ENCODE results near the gene AKAP12. TPM values are rescaled to one million over a fixed set of nuclear protein-coding genes. Genes with fewer than 3 reads are reported as not detected.
"Not testable (repeated sequence)": the region's sequence is repeated elsewhere in the genome, so short reads cannot be mapped to it uniquely, and the experiment has no call there.

Gene AKAP12
- total RNA-seq, 2 donors from 2014 or later: 0.18 to 0.20 TPM

DNA sequence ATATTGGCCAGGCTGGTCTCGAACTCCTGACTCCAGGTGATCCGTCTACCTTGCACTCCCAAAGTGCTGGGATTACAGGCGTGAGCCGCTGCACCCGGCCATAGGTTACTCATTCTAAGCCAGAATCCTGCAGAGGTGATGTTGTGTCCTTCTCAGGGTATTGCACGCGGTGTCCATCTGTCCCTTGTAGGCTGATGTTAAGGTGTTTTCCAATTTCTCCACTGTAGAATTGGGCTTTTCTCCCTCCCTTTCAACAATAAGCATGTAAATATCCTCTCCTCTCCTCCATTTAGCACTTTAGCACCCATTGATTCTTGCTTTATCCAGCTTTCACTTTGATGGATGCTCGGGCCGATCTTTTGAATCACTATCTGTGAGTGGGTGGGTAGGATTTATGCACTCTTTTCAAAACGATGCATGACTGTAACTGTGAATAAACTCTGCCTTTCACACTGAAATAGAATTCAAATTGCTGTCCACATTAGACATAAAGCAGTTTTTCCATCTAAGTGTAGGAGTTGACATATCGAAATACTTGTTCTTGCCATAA, 99.0 kb downstream of the AKAP12 start:
- Mint-ChIP-seq H3K27me3 (peaks cover 14% of the 10 kb centered on the region), H3K4me1 (peaks cover 6% of the 10 kb centered on the region), H3K4me3 (no peak overlapping the region), H3K36me3 (ENCODE audit: low read depth) (no peaks in the 10 kb centered on the region), H3K27ac (no peak overlapping the region)
- DNase-seq (no peak), ATAC-seq (no peak)
- H3K9me3 ChIP-seq (ENCODE audit: control insufficient read depth, low read length, poor library complexity, severe bottlenecking): no peaks in the 10 kb centered on the region

DNA sequence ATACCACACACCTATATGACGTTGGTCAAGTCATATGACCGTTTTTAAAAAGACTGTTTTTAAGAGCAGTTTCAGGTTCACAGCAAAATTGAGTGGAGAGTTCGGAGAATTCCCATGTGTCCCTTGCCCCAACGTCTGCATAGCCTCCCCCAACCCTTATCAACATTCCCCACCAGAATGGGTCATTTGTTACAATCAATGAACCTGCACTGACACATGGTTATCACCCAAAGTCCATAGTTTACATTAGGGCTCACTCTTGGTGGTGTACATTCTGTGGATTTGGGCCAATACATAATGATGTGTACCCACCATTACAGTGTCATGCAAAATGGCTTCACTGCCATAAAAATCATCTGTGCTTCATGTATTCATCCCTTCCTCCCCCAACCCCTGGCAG, 99.6 kb downstream of the AKAP12 start:
- Mint-ChIP-seq H3K4me1 (peaks cover 6% of the 10 kb centered on the region), H3K27me3 (peaks cover 11% of the 10 kb centered on the region), H3K36me3 (ENCODE audit: low read depth) (no peaks in the 10 kb centered on the region), H3K4me3 (no peak overlapping the region), H3K27ac (no peak overlapping the region)
- ATAC-seq: no peak
- H3K9me3 ChIP-seq (ENCODE audit: control insufficient read depth, low read length, poor library complexity, severe bottlenecking): no peaks in the 10 kb centered on the region
- no peak for DNase-seq

DNA sequence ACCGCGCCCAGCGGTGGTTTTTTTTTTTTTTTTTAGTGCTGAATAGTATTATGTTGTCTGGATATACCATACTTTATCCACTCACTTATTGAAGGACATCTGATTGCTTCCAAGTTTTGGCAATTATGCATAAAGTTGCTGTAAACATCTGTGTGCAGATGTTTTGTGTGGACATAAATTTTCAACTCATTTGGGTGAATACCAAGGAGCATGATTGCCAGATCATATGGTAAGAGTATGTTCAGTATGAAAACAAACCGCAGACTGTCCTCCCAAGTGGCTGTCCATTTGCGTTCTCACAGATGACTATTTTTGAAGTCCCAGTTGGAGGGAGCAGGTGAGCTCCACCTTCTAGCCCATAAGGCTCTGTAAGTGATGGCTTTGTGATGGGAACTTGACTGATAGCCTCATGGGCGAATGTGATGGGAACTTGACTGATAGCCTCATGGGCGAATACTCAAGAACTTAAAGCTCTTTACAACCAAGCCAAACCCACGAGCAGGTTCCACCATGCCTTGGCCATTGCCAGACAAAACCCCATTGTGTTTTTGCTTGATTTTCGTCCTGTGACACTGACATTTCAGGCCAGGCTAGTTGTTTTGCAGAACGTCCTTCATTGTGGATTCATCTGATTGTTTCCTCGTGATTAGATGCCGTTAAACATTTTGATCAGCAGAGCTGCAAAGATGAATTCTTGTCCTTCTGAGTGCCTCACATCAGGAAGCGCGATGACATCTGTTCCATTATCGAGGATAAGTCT, 100.6 kb downstream of the AKAP12 start:
- DNase-seq: no peak
- no peak overlapping the region for H3K4me3 Mint-ChIP-seq
- peaks cover 11% of the 10 kb centered on the region for H3K27me3 Mint-ChIP-seq
- H3K4me1 Mint-ChIP-seq: peaks cover 3% of the 10 kb centered on the region
- no peaks in the 10 kb centered on the region for H3K9me3 ChIP-seq (ENCODE audit: control insufficient read depth, low read length, poor library complexity, severe bottlenecking)
- H3K36me3 Mint-ChIP-seq (ENCODE audit: low read depth): no peaks in the 10 kb centered on the region
- no peak overlapping the region for H3K27ac Mint-ChIP-seq
- no peak for ATAC-seq

DNA sequence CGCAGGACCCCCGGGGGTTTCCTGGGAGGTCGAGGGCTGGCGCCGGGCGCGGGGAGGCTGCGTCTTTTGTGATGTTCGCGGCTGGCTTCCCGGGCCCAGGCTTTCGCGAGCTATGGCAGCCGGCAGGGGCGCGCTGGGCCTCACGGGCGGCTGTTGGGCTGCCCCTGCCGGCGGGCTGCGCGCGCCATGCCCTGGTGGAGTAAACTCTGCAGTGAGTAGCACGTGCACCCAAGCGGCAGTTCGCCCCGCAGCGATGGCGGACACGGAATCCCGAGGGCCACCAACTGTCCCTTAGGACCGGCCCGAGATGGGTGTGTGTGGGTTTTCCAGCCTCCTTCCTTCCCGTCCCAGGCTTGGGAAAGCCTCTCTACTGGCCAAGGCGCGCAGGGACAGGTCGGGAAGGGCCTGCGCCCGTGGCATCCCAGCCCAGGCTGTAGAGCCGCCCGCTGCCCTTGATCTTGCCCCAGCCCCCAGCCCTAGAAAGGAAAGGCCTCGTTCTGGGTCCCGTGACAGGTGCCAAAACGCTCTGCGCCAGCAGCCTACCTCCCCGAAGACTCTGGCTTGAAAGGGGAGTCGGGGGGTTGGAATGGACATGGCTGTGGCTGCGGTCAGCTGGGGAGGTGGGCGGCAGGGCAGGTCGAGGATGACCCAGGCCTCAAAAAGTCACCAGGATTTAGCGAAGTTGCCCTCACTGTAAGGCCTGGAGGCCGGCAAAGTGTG, 101.9 kb downstream of the AKAP12 start:
- no peaks in the 10 kb centered on the region for H3K9me3 ChIP-seq (ENCODE audit: control insufficient read depth, low read length, poor library complexity, severe bottlenecking)
- DNase-seq (no peak), ATAC-seq (no peak)
- H3K27me3 Mint-ChIP-seq: peaks cover 11% of the 10 kb centered on the region
- H3K4me3 Mint-ChIP-seq: no peak overlapping the region
- no peak overlapping the region for H3K27ac Mint-ChIP-seq
- H3K36me3 Mint-ChIP-seq (ENCODE audit: low read depth): no peaks in the 10 kb centered on the region
- H3K4me1 Mint-ChIP-seq: peaks cover 6% of the 10 kb centered on the region

DNA sequence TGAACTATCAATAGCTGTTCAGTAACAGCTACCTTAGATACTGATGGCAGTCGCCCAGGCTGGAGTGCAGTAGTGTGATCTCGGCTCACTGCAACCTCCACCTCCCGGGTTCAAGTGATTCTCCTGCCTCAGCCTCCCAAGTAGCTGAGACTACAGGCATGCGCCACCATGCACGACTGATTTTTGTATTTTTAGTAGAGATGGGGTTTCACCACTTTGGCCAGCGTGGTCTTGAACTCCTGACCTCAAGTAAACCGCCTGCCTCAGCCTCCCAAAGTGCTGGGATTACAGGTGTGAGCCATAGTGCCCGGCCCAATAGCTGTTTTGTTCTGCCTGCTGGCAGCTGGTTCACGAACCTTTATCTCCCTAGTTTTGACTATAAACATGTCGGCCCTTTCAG, 103.0 kb downstream of the AKAP12 start:
- not testable (repeated sequence) for H3K36me3 Mint-ChIP-seq (ENCODE audit: low read depth); H3K4me3 Mint-ChIP-seq; DNase-seq; H3K27ac Mint-ChIP-seq; H3K4me1 Mint-ChIP-seq; H3K9me3 ChIP-seq (ENCODE audit: control insufficient read depth, low read length, poor library complexity, severe bottlenecking); ATAC-seq
- peaks cover 17% of the 10 kb centered on the region for H3K27me3 Mint-ChIP-seq

DNA sequence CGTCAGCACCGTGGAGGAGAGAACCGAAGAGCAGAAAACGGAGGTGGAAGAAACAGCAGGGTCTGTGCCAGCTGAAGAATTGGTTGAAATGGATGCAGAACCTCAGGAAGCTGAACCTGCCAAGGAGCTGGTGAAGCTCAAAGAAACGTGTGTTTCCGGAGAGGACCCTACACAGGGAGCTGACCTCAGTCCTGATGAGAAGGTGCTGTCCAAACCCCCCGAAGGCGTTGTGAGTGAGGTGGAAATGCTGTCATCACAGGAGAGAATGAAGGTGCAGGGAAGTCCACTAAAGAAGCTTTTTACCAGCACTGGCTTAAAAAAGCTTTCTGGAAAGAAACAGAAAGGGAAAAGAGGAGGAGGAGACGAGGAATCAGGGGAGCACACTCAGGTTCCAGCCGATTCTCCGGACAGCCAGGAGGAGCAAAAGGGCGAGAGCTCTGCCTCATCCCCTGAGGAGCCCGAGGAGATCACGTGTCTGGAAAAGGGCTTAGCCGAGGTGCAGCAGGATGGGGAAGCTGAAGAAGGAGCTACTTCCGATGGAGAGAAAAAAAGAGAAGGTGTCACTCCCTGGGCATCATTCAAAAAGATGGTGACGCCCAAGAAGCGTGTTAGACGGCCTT, 110.0 kb downstream of the AKAP12 start:
- no peak overlapping the region for H3K4me3 Mint-ChIP-seq
- no peak for DNase-seq
- H3K27me3 Mint-ChIP-seq: peaks cover 12% of the 10 kb centered on the region
- H3K36me3 Mint-ChIP-seq (ENCODE audit: low read depth): peaks cover 10% of the 10 kb centered on the region
- ATAC-seq: no peak
- H3K9me3 ChIP-seq (ENCODE audit: control insufficient read depth, low read length, poor library complexity, severe bottlenecking): no peaks in the 10 kb centered on the region
- H3K4me1 Mint-ChIP-seq: peaks cover 11% of the 10 kb centered on the region
- no peak overlapping the region for H3K27ac Mint-ChIP-seq

DNA sequence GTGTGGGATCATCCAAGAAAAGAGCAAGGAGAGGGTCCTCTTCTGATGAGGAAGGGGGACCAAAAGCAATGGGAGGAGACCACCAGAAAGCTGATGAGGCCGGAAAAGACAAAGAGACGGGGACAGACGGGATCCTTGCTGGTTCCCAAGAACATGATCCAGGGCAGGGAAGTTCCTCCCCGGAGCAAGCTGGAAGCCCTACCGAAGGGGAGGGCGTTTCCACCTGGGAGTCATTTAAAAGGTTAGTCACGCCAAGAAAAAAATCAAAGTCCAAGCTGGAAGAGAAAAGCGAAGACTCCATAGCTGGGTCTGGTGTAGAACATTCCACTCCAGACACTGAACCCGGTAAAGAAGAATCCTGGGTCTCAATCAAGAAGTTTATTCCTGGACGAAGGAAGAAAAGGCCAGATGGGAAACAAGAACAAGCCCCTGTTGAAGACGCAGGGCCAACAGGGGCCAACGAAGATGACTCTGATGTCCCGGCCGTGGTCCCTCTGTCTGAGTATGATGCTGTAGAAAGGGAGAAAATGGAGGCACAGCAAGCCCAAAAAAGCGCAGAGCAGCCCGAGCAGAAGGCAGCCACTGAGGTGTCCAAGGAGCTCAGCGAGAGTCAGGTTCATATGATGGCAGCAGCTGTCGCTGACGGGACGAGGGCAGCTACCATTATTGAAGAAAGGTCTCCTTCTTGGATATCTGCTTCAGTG, 110.8 kb downstream of the AKAP12 start:
- Mint-ChIP-seq H3K27ac (no peak overlapping the region), H3K36me3 (ENCODE audit: low read depth) (peaks cover 10% of the 10 kb centered on the region), H3K27me3 (peaks cover 12% of the 10 kb centered on the region), H3K4me1 (peaks cover 11% of the 10 kb centered on the region), H3K4me3 (no peak overlapping the region)
- ATAC-seq (no peak), DNase-seq (no peak)
- no peaks in the 10 kb centered on the region for H3K9me3 ChIP-seq (ENCODE audit: control insufficient read depth, low read length, poor library complexity, severe bottlenecking)

DNA sequence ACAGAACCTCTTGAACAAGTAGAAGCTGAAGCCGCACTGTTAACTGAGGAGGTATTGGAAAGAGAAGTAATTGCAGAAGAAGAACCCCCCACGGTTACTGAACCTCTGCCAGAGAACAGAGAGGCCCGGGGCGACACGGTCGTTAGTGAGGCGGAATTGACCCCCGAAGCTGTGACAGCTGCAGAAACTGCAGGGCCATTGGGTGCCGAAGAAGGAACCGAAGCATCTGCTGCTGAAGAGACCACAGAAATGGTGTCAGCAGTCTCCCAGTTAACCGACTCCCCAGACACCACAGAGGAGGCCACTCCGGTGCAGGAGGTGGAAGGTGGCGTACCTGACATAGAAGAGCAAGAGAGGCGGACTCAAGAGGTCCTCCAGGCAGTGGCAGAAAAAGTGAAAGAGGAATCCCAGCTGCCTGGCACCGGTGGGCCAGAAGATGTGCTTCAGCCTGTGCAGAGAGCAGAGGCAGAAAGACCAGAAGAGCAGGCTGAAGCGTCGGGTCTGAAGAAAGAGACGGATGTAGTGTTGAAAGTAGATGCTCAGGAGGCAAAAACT, 111.5 kb downstream of the AKAP12 start:
- Mint-ChIP-seq H3K27ac (no peak overlapping the region), H3K4me1 (peaks cover 8% of the 10 kb centered on the region), H3K4me3 (no peak overlapping the region), H3K27me3 (peaks cover 12% of the 10 kb centered on the region), H3K36me3 (ENCODE audit: low read depth) (peaks cover 10% of the 10 kb centered on the region)
- DNase-seq (no peak), ATAC-seq (no peak)
- no peaks in the 10 kb centered on the region for H3K9me3 ChIP-seq (ENCODE audit: control insufficient read depth, low read length, poor library complexity, severe bottlenecking)

DNA sequence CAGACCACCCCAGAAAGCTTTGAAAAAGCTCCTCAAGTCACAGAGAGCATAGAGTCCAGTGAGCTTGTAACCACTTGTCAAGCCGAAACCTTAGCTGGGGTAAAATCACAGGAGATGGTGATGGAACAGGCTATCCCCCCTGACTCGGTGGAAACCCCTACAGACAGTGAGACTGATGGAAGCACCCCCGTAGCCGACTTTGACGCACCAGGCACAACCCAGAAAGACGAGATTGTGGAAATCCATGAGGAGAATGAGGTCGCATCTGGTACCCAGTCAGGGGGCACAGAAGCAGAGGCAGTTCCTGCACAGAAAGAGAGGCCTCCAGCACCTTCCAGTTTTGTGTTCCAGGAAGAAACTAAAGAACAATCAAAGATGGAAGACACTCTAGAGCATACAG, 112.0 kb downstream of the AKAP12 start:
- H3K9me3 ChIP-seq (ENCODE audit: control insufficient read depth, low read length, poor library complexity, severe bottlenecking): no peaks in the 10 kb centered on the region
- peaks cover 12% of the 10 kb centered on the region for H3K27me3 Mint-ChIP-seq
- no peak overlapping the region for H3K27ac Mint-ChIP-seq
- no peak overlapping the region for H3K4me3 Mint-ChIP-seq
- H3K36me3 Mint-ChIP-seq (ENCODE audit: low read depth): peaks cover 10% of the 10 kb centered on the region
- peaks cover 8% of the 10 kb centered on the region for H3K4me1 Mint-ChIP-seq
- DNase-seq (no peak), ATAC-seq (no peak)

DNA sequence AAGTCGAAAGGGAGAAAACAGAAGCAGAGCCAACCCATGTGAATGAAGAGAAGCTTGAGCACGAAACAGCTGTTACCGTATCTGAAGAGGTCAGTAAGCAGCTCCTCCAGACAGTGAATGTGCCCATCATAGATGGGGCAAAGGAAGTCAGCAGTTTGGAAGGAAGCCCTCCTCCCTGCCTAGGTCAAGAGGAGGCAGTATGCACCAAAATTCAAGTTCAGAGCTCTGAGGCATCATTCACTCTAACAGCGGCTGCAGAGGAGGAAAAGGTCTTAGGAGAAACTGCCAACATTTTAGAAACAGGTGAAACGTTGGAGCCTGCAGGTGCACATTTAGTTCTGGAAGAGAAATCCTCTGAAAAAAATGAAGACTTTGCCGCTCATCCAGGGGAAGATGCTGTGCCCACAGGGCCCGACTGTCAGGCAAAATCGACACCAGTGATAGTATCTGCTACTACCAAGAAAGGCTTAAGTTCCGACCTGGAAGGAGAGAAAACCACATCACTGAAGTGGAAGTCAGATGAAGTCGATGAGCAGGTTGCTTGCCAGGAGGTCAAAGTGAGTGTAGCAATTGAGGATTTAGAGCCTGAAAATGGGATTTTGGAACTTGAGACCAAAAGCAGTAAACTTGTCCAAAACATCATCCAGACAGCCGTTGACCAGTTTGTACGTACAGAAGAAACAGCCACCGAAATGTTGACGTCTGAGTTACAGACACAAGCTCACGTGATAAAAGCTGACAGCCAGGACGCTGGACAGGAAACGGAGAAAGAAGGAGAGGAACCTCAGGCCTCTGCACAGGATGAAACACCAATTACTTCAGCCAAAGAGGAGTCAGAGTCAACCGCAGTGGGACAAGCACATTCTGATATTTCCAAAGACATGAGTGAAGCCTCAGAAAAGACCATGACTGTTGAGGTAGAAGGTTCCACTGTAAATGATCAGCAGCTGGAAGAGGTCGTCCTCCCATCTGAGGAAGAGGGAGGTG, 112.9 kb downstream of the AKAP12 start:
- DNase-seq: no peak
- Mint-ChIP-seq H3K4me3 (no peak overlapping the region), H3K4me1 (peaks cover 8% of the 10 kb centered on the region), H3K27ac (no peak overlapping the region), H3K36me3 (ENCODE audit: low read depth) (peaks cover 10% of the 10 kb centered on the region), H3K27me3 (peaks cover 6% of the 10 kb centered on the region)
- ATAC-seq: peak; percentile 46
- H3K9me3 ChIP-seq (ENCODE audit: control insufficient read depth, low read length, poor library complexity, severe bottlenecking): no peaks in the 10 kb centered on the region

DNA sequence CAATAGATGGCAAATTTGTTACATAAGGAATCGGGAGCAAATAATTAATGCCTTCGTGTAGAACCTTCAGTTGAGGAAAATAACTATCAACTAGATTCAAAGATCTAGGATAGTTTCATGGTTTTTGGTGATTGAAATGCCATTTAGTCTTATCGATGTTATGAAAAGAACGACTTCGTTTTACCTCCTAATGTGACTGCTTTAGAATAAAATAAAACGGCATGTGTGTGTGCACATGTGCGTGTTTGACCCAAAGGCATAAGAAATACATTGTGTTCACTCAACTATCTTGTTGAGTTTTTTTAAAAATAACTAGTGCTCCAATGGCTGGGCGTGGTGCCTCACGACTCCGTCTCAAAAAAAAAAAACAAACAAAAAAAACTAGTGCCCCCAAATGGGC, 114.0 kb downstream of the AKAP12 start:
- H3K27ac Mint-ChIP-seq: no peak overlapping the region
- H3K9me3 ChIP-seq (ENCODE audit: control insufficient read depth, low read length, poor library complexity, severe bottlenecking): no peaks in the 10 kb centered on the region
- H3K36me3 Mint-ChIP-seq (ENCODE audit: low read depth): peaks cover 8% of the 10 kb centered on the region
- no peak for DNase-seq
- no peak for ATAC-seq
- peaks cover 11% of the 10 kb centered on the region for H3K4me1 Mint-ChIP-seq
- H3K4me3 Mint-ChIP-seq: no peak overlapping the region
- peaks cover 6% of the 10 kb centered on the region for H3K27me3 Mint-ChIP-seq

DNA sequence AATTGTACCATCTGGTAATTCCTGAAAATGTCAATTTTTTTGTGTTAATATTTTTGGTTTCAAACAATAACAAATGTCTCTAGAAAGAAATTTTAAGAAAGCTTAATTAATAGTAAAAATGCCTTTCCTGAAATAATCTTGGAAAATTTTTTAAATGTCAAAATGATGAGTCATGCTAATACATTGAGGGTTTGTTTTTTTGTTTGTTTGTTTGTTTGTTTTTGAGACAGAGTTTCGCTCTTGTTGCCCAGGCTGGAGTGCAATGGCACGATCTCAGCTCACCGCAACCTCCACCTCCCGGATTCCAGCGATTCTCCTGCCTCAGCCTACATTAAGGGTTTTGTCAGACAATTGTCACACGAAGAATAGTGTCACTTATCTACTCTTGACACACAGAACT, 117.2 kb downstream of the AKAP12 start:
- H3K4me1 Mint-ChIP-seq, ATAC-seq, H3K4me3 Mint-ChIP-seq: not testable (repeated sequence)

More for the DNA sequence above, 117.2 kb downstream of the AKAP12 start:
- not testable (repeated sequence) for H3K9me3 ChIP-seq (ENCODE audit: control insufficient read depth, low read length, poor library complexity, severe bottlenecking); H3K27ac Mint-ChIP-seq; DNase-seq; H3K27me3 Mint-ChIP-seq; H3K36me3 Mint-ChIP-seq (ENCODE audit: low read depth)

Measured in T-helper 17 cell (primary cell).